Nephron progenitor cell (in vitro differentiated cells): ENCODE measurements around the gene SYTL1.

Source experiments
- DNase-seq: peaks from one replicate; pipeline ENCODE4 v3.0.0; 2021
- H3K27ac Mint-ChIP-seq: 2 replicates; pipeline ENCODE4 v1.8.0; 2021; ENCODE audit warnings: mild to moderate bottlenecking, moderate library complexity, mixed read lengths
- H3K27me3 Mint-ChIP-seq: 2 replicates; pipeline ENCODE4 v1.8.0; 2021; ENCODE audit warnings: mild to moderate bottlenecking, low read depth, mixed read lengths; ENCODE audit not compliant: poor library complexity
- H3K36me3 Mint-ChIP-seq: 2 replicates; pipeline ENCODE4 v1.8.0; 2021; ENCODE audit warnings: low read depth, mixed read lengths
- H3K4me1 Mint-ChIP-seq: 2 replicates; pipeline ENCODE4 v1.8.0; 2021; ENCODE audit warnings: mixed read lengths
- H3K4me3 Mint-ChIP-seq: 2 replicates; pipeline ENCODE4 v1.8.0; 2021; ENCODE audit warnings: mild to moderate bottlenecking, moderate library complexity, mixed read lengths
- H3K9me3 Mint-ChIP-seq: 2 replicates; pipeline ENCODE4 v1.8.0; 2021; ENCODE audit warnings: mild to moderate bottlenecking, moderate library complexity, mixed read lengths
- CTCF ChIP-seq: fragments of 200-600 bp; sonication (generic); IDR thresholded peaks from 2 replicates; pipeline ENCODE4 v1.5.0; 2021; ENCODE audit warnings: antibody characterized with exemption

The SYTL1 gene

GRCh38 chr1:27357281-27358037 is 15.6 kb downstream of the SYTL1 start:
- DNase-seq, result peak; percentile 84

GRCh38 chr1:27358038-27358927 is 16.5 kb downstream of the SYTL1 start:
- Mint-ChIP-seq H3K27ac (no peak overlapping the region), H3K27me3 (peaks cover 42% of the 10 kb centered on the region), H3K4me3 (no peak overlapping the region), H3K4me1 (peaks cover 52% of the 10 kb centered on the region), H3K36me3 (peaks cover 10% of the 10 kb centered on the region), H3K9me3 (no peaks in the 10 kb centered on the region)
- DNase-seq, result no peak
- no peak for TF ChIP-seq CTCF

More at GRCh38 chr1:27357281-27358037, 15.6 kb downstream of the SYTL1 start:
- TF ChIP-seq CTCF, result peak; percentile 99
- H3K4me1 Mint-ChIP-seq, result peaks cover 44% of the 10 kb centered on the region
- peaks cover 10% of the 10 kb centered on the region for H3K36me3 Mint-ChIP-seq
- H3K27ac Mint-ChIP-seq, result no peak overlapping the region
- no peaks in the 10 kb centered on the region for H3K9me3 Mint-ChIP-seq
- peaks cover 42% of the 10 kb centered on the region for H3K27me3 Mint-ChIP-seq
- H3K4me3 Mint-ChIP-seq, result no peak overlapping the region

GRCh38 chr1:27358928-27359313 is 17.1 kb downstream of the SYTL1 start:
- Mint-ChIP-seq H3K9me3 (no peaks in the 10 kb centered on the region), H3K4me3 (peak overlapping the region; percentile 3), H3K4me1 (peaks cover 54% of the 10 kb centered on the region), H3K27me3 (peaks cover 42% of the 10 kb centered on the region), H3K36me3 (peaks cover 10% of the 10 kb centered on the region), H3K27ac (no peak overlapping the region)
- no peak for DNase-seq
- no peak for TF ChIP-seq CTCF

- H3K27me3 Mint-ChIP-seq, result peaks cover 45% of the 10 kb centered on the region
- DNase-seq, result no peak
- no peaks in the 10 kb centered on the region for H3K9me3 Mint-ChIP-seq
- H3K4me1 Mint-ChIP-seq, result peaks cover 61% of the 10 kb centered on the region
- H3K4me3 Mint-ChIP-seq, result peak overlapping the region; percentile 75
- peaks cover 10% of the 10 kb centered on the region for H3K36me3 Mint-ChIP-seq
- no peak for TF ChIP-seq CTCF
- no peak overlapping the region for H3K27ac Mint-ChIP-seq
Measured at GRCh38 chr1:27359822-27360158, 18.0 kb downstream of the SYTL1 start.

GRCh38 chr1:27360159-27361043 is 18.6 kb downstream of the SYTL1 start:
- Mint-ChIP-seq H3K9me3 (no peaks in the 10 kb centered on the region), H3K4me3 (peak overlapping the region; percentile 75), H3K27ac (no peak overlapping the region), H3K4me1 (peaks cover 63% of the 10 kb centered on the region), H3K36me3 (peaks cover 9% of the 10 kb centered on the region), H3K27me3 (peaks cover 40% of the 10 kb centered on the region)
- no peak for TF ChIP-seq CTCF
- DNase-seq, result peak; percentile 59
